Measurements from ENCODE around the gene PROM1.

Gene PROM1

GRCh38 chr4:15982842-15983524, 100.8 kb downstream of the PROM1 start:
- no peak for DNase-seq

- DNase-seq = no peak
These were observed 107.1 kb downstream of the PROM1 start for GRCh38 chr4:15976456-15977447.

GRCh38 chr4:15971068-15971801, 112.6 kb downstream of the PROM1 start:
- no peak for DNase-seq

DNA sequence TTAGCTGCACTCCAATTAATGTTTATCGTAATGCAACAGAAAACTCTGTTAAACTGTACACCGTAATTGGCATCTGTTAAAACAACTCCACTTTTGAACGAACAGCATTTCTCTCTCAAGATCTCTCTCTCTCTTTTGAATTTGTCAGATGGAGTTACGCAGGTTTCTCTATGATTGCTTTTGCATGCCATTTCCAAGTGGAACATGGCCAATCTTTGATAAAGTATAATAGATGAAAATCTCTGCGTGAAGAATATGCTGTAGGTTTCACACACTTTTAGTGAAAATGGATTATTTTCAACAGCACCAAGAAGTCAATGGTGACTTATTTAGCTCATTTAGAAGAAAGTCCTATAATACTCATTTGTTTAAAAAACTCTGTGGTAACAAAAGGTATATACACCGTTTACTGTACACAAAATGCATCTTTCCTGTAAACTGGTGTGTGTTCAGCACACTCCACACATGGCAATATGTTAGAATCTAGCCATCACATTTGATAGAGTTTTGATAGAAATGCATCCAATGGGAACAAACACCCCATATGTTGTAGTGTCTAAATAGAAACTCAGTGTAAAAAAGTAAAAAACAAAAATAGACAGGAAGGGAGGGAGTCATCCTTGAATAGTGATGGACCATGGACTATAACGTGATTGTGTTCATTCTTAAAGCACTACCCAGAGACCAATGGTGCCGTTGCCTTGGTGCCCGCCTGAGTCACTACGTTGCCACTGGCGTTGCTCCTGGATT, 115.1 kb downstream of the PROM1 start:
- no peak for DNase-seq

- no peak for DNase-seq
These were observed 118.5 kb downstream of the PROM1 start for GRCh38 chr4:15965325-15965724.

GRCh38 chr4:15964159-15964558, 119.7 kb downstream of the PROM1 start:
- DNase-seq = no peak

DNA sequence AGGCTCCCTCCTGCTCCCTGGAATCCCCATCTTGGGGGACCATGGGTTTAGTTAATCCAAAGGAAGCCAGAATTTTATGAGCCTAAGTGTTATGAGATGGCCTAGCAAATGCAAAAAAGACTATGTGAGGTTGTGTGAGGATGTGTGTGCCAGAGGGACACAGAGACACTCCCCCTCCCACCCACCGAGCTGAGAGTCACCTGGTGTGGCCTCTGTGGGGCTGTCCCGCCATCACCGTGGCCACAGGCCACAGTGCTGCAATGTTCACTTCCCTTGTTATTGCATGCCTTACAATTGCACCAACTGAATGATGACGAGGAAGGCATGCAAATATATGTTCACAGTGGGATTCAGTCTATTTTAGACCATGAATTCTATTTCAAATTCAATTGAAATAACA, 120.2 kb downstream of the PROM1 start:
- DNase-seq = peak; percentile 35 to 45

- peak; percentile 52 to 64 for DNase-seq
These were observed 120.8 kb downstream of the PROM1 start, which contains the start of gene FGFBP2 for GRCh38 chr4:15963001-15963451. Gene FGFBP2 (minus strand): TSS chr4:15963175. CDS start chr4:15963129, 46 bp downstream.

DNA sequence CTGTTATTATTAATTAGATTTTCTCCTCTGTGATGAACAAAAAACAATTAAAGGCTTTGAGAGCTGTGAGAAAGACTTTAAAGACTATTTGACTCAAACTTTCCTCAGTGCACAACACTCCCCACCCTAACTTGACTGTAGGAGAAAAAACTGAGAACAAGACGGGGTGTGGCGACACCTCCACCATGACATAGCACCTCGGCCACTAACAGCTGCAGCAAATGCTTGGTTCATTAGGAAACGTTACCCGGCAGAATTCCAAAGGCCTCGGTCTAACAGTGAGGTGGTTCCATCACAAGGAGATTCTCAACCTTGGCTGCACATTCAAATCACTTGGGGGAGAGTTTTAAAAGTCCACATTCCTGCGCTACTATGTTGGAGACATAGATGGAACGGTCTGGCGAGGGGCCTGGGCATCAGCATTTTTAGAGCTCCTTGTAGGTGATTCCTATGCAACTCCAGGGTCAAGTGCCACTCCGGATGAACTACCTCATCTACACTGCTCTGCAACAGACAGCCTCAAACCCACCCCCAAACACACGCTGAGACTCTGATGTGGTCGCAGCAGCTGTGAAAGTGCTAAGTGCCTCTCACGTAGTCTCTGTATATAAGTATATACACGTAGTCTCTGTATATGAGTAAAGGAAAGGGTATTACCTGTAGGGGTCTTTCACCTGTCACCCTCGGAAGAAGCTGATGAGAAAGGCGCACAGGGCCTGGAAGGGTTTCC, 121.9 kb downstream of the PROM1 start:
- peak; percentile 27 to 45 for DNase-seq

- no peak for DNase-seq
These were observed 125.3 kb downstream of the PROM1 start for GRCh38 chr4:15958562-15958961.

DNA sequence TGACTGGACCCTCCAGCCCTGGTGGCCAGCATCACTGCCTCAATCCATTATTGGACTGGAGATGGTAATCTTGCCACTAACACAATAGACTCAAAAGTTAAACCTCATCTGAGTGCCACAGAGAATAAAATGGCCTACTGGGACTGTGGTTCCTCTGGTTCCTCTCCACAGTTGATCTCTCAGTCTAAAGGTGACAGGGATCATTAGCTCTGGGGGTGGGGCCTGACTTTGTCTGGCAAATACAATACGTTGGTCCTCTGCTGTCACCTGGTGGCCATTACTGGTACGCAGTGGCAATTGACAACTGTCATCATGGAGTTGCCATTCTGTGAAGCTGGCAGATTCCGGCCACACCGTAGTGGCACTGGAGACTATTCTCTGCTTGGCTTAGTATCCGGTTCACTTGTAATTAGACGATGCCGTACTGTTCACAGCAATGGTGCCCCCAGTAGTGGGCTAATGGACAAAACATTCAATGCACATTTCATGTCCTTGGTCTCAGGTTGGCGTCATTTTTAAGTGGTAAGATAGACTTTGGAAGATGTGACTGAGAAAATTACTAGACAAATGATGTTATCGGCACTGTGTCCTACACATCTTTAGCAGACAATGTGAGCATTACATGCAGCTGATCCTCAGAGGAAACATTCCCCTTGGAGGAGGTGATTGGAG, 127.5 kb downstream of the PROM1 start:
- DNase-seq = peak; percentile 79 to 81

GRCh38 chr4:15955670-15956069, 128.2 kb downstream of the PROM1 start:
- no peak for DNase-seq

GRCh38 chr4:15953625-15954024, 130.2 kb downstream of the PROM1 start:
- DNase-seq = no peak

GRCh38 chr4:15951781-15952180, 132.0 kb downstream of the PROM1 start:
- no peak for DNase-seq

- no peak for DNase-seq
These were observed 135.0 kb downstream of the PROM1 start for GRCh38 chr4:15948826-15949225.

- no peak for DNase-seq
These were observed 136.1 kb downstream of the PROM1 start for GRCh38 chr4:15947684-15948083.

DNA sequence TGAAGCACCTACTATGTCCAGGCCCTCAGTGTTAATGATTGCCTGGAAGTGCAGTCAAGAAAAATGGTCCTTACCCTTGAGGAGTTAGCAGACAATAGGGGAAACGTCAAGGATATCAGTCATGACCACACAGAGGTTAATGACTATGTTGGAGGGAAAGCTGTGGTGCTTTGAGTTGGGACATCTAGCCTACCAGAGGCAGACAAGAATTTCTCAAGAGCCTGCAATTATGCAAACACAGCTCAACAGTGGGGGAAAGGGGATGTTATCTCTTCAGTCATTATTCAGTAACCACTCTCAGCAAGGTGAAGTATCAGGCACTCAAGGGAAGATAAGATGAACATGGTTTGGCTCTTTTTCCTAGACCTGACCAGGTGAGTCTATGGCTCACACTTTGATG, 138.3 kb downstream of the PROM1 start:
- no peak for DNase-seq

- no peak for DNase-seq
These were observed 138.9 kb downstream of the PROM1 start for GRCh38 chr4:15944895-15945294.

DNA sequence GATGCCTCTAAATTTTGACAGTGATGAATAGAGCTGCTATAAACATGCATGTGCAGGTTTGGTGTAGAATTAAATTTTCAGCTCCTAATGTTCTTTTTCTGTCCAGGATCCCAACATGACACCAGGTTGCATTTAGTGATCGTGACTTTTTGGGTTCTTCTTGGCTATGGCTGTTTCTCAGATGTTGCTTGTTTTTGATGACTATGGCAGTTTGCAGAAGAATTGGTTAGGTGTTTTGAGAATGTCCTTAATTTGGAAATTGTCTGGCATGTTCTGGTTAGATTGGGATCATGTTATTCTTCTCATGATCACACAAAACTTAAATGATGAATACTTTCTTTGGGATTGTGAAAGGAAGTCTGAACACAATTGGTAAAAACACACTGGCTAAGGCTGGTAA, 141.5 kb downstream of the PROM1 start:
- DNase-seq = no peak

- DNase-seq = no peak
These were observed 145.2 kb downstream of the PROM1 start, which contains the start of gene FGFBP1 for GRCh38 chr4:15938640-15939039. Gene FGFBP1 (minus strand): TSS chr4:15938740. CDS start chr4:15936632, 2,108 bp downstream.

DNA sequence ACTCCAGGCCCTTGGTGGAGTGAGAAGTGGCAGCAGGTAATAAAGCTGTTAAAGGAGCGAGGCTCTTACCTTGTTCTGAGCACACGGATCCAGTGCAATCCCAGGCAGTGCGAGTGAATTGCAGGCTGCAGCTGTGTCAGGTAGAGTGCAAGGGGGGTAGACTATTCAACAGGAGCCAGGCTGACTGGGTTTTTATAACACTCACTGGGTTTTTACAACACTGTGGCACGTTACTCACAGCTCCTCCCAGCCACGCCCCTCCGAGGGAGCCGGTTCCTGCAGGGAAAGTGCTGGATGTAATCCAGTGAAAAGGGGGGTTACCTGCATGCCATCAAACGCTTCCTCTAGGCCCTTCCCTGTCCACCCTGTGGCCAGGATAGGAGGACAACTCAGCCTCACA, 145.6 kb downstream of the PROM1 start:
- no peak for DNase-seq
